GM13977 (cell line): ENCODE results near the gene POU2F2.
"Not testable (repeated sequence)": the region's sequence is repeated elsewhere in the genome, so short reads cannot be mapped to it uniquely, and the experiment has no call there.

Source experiments
- DNase-seq: peaks from one replicate; pipeline ENCODE4 v3.0.0; 2012; ENCODE audit warnings: low spot score
- in situ Hi-C: fragments of 300-500 bp; cut with MboI; formaldehyde crosslinking; loops from one replicate; pipeline ENCODE4 v1.12.0; 2022; ENCODE audit warnings: low sequenced_read_pairs, low pct_unique_long_range_greater_than_20kb, mixed read lengths, inconsistent platforms; ENCODE audit not compliant: unreplicated experiment
- TF ChIP-seq, protein P1 (sequence below): IDR thresholded peaks from 2 replicates; pipeline ENCODE4 v1.5.1; 2012; ENCODE audit warnings: mild to moderate bottlenecking, control low read depth; ENCODE audit not compliant: insufficient read depth; ENCODE audit errors: extremely low read depth, missing control alignments

POU2F2 gene

DNA sequence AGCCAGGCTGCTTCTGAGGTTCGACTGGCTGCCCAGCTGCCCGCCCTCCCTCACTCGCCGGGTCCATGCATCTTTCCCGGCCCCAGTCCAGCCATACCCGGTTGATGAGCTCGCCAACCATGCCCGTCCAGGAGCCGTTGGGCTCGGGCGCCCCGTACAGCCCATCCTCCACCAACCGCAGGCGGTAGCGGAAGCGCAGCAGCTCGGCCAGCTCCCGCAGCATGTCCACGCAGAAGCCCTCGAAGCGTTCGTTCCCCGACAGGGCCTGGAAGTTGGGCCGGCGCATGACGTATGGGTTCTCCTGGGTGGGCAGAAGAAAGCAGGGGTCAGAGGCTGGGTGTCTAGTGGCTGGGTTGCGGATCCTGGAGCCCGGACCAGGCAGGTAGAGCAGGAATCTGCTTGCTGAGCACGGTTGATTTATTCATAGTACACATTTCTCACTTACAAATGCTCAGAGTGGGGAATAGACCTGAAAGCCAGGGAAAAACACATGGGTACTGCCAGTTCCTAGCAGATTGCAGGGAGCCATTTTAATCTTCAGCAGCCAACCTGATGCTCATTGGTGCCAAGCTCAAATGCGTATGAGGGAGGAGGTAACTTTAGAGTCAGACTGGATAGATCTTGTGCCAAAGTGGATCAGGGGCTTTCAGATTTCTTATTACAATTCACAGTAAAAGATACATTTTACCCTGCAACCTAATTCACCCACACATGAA lies 89.6 kb downstream of the POU2F2 start:
- no peak for DNase-seq
- in situ Hi-C loops: no loop called here
- TF ChIP-seq, protein P1, sequence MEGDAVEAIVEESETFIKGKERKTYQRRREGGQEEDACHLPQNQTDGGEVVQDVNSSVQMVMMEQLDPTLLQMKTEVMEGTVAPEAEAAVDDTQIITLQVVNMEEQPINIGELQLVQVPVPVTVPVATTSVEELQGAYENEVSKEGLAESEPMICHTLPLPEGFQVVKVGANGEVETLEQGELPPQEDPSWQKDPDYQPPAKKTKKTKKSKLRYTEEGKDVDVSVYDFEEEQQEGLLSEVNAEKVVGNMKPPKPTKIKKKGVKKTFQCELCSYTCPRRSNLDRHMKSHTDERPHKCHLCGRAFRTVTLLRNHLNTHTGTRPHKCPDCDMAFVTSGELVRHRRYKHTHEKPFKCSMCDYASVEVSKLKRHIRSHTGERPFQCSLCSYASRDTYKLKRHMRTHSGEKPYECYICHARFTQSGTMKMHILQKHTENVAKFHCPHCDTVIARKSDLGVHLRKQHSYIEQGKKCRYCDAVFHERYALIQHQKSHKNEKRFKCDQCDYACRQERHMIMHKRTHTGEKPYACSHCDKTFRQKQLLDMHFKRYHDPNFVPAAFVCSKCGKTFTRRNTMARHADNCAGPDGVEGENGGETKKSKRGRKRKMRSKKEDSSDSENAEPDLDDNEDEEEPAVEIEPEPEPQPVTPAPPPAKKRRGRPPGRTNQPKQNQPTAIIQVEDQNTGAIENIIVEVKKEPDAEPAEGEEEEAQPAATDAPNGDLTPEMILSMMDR: no peak

DNA sequence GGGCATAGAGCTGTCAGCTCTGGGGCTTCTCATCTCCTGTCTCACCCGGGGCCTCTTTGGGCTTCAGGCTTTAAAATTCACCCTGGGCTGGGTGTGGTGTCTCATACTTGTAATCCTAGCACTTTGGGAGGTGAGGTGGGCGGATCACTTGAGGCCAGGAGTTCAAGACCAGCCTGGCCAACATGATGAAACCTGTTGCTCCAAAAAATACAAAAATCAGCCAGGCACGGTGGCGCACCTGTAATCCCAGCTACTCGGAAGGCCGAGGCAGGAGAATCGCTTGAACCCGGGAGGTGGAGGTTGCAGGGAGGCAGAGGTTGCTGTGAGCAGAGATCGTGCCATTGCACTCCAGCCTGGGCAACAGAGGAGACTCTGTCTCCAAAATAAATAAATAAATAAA lies 91.8 kb downstream of the POU2F2 start:
- in situ Hi-C loops, DNase-seq: not testable (repeated sequence)

DNA sequence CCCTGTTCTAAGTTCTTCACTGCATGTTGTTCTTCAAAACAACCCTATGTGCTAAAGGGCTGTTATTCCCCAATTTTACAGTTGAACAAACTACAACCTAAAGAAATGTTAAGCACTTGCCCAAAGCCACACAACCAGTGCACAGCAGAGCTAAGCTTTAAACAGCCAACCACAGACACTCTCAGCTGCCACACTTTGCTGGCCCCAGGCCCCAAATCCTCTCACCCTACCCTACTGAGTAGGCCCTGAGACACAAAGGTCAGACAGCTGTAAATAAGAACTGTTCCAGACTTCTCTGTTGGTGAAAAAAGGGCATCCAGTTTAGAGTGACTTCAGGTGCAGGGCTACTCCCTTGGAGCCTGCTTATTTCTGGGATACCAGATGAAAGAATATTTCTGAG lies 92.2 kb downstream of the POU2F2 start:
- TF ChIP-seq, protein P1: no peak
- DNase-seq: no peak
- in situ Hi-C loops: no loop called here

DNA sequence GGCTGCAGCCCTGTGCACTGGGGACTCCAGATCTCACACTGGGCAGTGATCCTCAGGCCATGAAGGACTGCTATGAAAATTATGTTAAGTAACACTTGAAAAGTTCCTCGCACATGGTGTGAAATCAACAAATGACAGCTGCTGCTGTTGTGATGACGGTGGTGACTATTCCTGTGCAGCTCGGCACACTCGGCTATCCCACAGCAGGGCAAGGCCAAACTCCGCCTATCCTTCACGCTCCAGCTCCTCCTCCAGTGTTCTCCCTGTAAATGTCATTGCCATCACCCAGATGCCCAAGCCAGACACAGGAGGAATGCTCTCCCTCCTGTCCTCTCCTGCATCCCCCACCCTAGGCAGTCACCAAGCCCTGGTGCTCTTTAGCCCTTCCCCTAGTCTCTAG lies 93.6 kb downstream of the POU2F2 start:
- TF ChIP-seq, protein P1: no peak
- in situ Hi-C loops: no loop called here
- DNase-seq: no peak

DNA sequence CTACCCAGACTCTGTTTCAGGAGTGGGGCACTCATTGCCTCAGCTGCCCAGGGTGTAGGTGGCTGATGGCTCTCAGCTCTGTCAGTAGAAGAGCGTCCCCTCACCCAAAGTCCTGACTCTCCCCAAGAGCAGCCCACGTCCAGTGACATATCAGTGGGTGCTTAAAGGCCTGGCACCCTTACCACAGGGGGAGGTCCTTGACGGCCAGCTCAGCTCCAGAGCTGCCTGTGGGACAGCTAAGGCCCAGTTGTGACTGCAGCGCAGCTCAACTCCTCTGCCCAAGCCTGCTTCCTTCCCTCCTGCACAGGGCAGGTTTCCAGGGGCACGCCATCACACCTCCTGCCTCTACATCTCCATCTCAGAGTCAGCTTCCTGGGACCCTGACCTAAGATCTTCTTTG lies 94.6 kb downstream of the POU2F2 start:
- in situ Hi-C loops: no loop called here
- no peak for DNase-seq
- TF ChIP-seq, protein P1: no peak
